GM18526 (cell line): ENCODE data around the gene ZBTB7A.

ENCODE experiments used
- POLR2A ChIP-seq: IDR thresholded peaks from 3 replicates; pipeline ENCODE4 v1.6.1; 2011; ENCODE audit not compliant: insufficient read length; ENCODE audit errors: extremely low read depth

Gene ZBTB7A

DNA sequence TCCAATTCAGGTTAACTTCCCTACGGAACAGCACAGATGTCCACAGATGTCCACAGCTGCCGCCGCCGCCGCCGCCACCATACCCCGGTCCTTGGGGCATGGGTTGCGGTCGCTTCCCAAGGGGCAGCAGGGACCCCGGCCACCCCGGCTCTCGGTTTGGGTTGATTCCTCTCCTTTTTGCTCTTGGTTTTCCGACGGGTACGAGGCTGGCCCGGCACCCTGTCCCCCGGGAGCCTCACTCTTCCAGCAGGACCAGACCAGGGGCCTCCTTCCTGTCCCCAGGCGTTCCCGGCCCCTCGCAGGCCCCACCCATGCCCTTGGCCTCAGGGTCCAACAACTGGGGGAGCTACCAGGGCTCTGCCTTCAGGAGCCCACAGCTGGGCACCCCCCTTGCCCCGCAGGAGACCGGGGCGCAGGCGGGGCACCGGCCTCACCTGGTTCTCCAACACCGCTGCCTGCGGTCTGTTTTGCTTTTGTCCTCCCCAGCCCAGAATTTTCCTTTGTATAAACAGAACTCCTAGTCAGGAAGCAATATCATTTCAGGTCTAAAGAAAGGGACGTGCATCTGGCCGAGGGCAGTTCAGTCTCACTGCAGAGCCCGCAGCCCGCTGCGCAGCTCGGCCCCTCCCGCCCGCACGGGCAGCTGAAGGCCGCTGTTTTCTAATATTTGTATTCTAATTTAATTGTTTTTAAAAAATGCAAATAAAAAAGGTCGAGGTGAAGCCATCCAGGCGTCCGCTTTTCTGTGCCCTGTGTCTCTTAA is 27.9 kb downstream of the ZBTB7A start:
- TF ChIP-seq POLR2A = no peak

DNA sequence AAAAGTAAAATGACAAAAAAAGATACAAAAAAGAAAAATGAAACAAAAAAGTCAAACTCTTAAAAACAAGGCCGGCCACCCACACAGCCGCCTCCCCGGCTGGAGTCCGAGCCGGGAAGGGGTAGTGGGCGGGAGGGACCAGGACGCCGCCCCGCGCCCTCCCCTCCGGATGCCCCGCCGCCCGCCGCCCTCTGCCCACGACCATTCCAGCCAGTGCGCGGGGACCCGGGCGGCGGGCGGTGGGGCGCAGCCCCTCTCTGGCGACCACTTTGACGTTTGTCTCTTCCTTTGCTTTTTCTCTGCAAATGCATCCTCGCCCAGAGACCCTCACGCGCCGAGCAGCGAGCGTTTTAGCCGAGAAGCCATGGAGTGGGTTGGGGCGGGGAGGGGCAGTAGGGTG is 28.6 kb downstream of the ZBTB7A start:
- TF ChIP-seq POLR2A = no peak

DNA sequence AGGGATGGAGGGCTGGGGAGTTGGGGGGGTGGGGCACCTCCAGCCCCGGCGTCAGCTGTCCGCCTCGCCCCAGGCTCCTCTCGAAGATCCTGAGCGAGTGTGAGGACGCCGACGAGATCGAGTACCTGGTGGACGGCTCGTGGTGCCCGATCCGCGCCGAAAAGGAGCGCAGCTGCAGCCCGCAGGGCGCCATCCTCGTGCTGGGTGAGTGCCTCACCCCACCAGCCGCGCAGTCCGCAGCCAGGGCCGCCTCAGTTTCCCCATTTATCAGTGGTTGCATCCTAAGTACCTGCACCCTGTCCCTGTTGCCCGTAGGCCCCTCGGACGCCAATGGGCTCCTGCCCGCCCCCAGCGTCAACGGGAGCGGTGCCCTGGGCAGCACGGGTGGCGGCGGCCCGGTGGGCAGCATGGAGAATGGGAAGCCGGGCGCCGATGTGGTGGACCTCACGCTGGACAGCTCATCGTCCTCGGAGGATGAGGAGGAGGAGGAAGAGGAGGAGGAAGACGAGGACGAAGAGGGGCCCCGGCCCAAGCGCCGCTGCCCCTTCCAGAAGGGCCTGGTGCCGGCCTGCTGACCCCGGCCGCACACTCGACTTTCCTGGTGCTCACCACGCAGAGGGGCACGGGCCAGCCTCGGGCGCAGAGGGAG is 29.3 kb downstream of the ZBTB7A start:
- TF ChIP-seq POLR2A = no peak

DNA sequence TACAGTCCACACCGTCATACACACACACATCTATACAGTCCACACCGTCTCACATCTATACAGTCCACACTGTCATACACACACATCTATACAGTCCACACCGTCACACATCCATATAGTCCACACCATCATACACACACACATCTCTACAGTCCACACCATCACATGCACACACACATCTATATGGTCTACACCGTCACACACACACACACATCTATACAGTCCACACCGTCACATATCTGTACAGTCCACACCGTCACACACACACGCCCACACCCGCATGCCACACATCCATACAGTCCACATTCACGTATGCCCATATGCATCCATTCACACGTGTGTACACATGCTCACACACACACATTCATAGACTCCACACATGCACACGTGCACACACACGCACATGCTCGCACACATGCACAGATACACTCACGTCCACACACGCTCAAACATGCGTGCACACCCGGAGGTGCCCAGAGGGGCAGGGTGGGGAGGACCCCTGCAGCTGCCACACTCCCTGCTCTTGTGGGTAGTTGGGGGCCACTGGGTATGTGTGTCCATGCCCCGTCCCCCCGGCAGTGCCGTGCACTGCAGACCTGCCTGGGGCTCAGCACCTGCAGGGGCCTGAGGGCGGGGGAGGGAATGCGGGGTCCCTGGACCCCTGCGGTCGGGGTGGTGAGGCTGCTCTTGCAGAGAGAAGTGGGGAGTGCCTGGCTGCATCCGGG is 30.0 kb downstream of the ZBTB7A start:
- TF ChIP-seq POLR2A = no peak

DNA sequence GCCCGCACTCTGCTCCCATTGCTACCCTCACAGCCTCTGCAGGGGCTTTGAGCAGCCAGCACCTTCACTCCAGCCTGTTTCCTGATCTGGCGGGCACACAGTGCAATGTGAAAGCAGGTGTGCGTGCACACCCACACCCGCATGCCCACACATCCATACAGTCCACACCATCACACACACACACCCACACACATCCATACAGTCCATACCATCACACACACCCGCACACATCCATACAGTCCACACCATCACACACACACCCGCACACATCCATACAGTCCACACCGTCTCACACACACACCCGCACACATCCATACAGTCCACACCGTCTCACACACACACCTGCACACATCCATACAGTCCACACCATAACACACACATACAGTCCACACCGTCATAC is 31.1 kb downstream of the ZBTB7A start:
- no peak for TF ChIP-seq POLR2A

DNA sequence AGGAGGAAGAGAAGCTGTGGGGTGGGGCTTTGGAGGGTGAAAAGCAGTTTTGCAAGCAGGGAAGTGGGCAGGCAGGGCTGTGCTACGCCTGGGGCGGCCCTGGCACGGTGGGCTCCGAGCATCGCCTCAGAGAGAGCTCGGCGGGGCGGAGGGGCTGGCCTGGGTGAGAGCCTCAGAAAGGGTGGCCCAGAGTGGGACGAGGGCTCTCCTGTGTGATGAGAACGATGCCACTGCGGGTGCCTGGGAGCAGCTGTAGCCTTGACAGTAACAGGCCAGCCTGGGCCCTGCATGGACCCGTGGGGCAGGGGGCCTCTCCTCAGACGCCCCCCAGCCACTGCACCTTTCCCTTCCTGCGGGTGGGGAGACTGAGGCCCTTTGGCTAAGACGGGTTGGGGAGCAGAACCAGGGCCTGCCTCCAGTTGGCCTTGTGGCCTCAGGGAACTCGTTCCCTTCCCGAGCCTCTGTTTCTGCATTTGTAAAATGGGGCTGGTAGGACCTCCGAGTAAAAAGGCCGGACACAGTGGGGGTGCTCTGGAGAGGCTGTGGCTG is 31.6 kb downstream of the ZBTB7A start:
- TF ChIP-seq POLR2A = no peak

DNA sequence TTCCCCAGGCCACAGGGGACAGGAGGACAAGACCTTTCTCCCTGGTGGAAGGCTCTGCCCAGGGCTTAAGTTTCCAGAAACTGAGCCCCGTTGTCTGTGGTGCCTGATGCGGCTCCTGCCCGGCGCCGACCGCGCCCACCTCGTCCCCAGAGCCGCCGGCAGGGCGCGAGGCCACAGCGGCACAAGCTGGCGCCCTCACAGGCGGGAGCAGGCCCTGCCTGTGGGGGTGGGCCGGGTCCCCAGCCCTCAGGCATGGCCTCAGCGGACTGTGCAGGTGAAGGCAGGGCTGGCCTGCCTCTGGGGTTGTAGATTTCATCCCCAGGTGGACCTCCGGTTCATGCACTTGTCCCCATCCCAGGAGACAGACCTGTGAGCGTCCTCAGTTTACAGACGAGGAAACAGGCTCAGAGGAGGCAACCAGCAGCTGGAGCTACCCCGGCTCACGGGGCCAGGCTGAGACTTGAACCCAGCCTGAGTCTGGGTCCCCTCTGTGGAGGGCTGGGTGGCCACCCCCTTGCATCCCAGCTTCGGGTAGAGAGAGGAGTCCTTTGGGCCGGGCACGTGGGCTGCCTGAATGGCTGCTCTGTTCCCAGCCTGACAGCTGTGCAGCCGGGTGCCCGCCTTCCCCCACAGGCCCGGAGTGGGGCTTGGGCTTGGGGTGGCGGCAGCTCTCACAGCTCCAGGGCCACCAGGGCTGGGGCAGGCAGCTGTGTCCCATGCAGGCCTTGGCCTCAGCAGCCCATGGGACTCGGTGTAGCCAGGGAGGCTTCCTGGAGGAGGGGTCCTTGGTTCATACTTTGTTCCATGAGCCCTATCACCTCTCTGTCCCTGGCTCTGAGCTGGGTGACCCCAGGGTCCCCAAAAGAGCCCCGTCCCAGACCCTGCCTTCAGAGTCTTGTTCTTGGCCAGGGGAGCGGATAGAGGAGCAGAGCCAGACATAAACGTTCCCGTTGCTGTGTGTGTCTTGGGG is 32.4 kb downstream of the ZBTB7A start:
- TF ChIP-seq POLR2A = no peak

DNA sequence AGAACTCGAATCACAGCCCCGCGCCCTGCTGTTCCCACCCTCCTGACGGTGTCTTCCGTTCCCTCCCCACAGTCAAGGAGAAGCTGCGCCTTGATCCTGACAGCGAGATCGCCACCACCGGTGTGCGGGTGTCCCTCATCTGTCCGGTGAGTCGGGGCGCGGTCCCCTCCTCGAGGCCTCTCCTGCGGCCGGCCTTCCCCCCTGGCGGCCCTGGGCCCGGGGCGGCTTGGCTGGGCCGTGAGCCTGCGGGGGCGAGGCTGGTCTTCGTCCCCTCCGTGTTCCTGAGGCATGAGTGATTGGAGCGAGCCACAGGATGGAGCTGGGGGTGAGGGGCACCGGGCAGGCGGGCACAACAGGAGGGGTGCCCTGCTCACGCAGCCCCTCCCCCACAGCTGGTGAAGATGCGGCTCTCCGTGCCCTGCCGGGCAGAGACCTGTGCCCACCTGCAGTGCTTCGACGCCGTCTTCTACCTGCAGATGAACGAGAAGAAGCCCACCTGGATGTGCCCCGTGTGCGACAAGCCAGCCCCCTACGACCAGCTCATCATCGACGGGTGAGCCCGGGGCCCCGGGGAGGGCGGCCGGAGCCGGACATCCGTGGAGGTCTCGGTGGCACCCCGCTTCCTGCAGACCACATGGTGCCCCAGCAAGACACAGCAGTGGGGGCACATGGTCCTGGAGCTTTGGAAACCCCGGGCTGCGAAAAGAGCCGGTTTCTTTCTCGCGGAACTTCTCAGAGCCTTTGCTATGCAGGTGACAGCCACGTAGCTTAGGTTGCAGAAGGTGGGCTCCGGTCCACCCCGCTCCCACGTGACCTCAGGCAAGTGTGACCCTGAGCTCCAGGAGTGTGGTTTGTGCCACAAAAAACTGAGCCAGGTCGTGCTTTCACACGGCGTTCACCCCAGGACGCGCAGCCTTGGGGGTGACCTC is 33.4 kb downstream of the ZBTB7A start:
- no peak for TF ChIP-seq POLR2A

DNA sequence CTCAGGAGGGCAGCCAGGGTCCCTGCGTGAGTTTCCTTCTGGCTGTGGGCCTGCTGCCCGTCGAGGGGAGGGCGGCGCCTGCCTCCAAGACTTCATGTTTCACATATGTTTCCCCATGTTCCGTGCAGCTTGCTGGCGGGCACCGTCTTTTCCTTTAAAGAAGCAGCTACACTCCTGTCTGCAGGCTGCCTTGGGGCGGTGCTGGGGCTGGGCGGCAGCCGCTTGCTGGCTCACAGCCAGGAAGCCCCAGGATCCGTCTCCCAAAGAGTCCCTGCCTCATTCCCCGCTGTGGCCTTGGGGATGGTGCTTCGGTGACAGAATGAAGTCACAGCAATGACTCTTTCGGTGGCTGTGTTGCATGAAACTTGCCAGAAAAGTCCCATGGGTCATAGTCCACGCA is 34.3 kb downstream of the ZBTB7A start:
- TF ChIP-seq POLR2A = no peak

DNA sequence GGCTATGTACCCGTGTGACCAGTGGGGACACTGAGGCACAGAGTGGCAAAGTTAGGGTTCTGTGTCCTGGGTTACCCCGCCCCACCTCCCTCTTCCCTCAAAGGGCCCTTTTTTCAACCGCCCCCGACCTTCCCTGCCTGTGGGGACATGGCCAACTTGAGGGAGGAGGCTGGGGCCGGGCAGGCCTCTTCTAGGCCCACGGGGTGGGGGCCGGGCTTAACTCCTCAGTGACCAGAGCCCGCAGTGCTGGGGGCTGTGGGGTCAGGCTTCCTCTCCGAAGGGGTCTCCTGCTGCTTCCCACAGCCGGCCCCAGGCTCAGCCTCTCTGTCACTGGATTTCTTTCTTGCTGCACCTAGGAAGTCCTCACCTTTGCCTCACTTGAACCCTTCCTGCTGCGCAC is 35.3 kb downstream of the ZBTB7A start:
- TF ChIP-seq POLR2A = no peak

DNA sequence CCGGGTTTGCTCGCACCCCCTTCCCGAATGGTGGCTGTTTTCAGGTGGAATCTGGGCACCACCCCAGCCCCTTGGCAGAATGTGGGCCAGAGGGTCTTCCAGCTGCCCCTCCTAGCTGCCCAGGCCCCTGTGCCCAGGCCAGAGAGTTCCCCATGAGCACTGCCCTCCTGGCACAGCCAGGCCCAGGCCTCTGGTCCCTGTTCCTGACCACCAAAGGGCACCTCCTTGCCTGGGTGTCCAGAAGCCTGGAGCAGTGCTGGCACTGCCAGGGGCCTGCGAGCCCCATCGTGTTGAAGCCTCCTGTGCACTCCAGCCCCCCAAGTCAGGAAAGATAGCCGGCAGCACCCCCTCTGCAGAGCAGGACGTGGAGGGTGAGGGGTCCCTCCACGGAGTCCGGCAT is 35.7 kb downstream of the ZBTB7A start:
- TF ChIP-seq POLR2A = no peak

DNA sequence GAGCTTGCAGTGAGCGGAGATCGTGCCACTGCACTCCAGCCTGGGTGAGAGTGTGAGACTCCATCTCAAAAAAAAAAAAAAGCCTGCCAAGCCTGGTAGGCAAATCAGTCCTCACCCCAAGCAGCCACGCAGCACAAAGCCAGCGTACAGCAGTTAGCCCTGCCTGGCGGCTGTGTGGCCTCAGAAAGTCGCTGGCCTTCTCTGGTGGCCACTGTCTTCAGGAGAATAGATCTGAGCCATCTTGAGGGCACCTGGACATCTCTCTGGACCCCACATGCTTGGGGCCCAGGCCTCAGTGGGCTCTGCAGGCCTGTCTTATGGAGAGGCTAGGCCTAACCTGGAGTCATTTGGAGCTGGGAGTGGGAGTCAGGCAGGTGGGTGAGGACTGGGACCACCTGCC is 36.1 kb downstream of the ZBTB7A start:
- no peak for TF ChIP-seq POLR2A

DNA sequence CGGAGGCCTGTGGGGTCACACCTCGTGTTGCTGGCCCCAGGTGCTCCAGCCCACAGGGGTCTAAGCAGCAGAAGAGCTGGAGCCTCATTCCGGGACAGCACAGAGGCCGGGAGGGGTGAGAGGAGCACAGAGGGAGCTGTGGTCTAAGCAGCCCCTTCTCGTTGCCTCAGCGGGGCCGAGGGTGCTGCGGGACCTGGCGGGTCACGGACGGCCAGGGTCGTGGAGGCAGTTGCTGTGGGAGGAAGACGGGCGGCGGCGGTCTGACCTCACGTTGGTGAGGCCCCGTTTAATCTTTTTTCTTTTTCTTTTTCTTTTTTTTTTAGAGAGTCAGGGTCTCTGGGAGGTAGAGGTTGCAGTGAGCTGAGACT is 37.5 kb downstream of the ZBTB7A start:
- TF ChIP-seq POLR2A = no peak
